VCaP (cell line): ENCODE measurements around the gene REEP6.
A peak's percentile ranks its signal among the peaks of the same experiment; 100 is the strongest.
"Not testable (repeated sequence)": the region's sequence is repeated elsewhere in the genome, so short reads cannot be mapped to it uniquely, and the experiment has no call there.

Experiments
- H3K27ac ChIP-seq: fragments of 450-650 bp; 2 replicates; pipeline ENCODE4 v1.5.1; 2017
- TF ChIP-seq, protein P1 (sequence below): fragments of 450-650 bp; conservative IDR thresholded peaks from 2 replicates; pipeline ENCODE4 v1.5.1; 2017; ENCODE audit warnings: mild to moderate bottlenecking, moderate library complexity

REEP6 gene

GRCh38 chr19:1475751-1476437 lies 15.1 kb upstream of the REEP6 start:
- TF ChIP-seq, protein P1, sequence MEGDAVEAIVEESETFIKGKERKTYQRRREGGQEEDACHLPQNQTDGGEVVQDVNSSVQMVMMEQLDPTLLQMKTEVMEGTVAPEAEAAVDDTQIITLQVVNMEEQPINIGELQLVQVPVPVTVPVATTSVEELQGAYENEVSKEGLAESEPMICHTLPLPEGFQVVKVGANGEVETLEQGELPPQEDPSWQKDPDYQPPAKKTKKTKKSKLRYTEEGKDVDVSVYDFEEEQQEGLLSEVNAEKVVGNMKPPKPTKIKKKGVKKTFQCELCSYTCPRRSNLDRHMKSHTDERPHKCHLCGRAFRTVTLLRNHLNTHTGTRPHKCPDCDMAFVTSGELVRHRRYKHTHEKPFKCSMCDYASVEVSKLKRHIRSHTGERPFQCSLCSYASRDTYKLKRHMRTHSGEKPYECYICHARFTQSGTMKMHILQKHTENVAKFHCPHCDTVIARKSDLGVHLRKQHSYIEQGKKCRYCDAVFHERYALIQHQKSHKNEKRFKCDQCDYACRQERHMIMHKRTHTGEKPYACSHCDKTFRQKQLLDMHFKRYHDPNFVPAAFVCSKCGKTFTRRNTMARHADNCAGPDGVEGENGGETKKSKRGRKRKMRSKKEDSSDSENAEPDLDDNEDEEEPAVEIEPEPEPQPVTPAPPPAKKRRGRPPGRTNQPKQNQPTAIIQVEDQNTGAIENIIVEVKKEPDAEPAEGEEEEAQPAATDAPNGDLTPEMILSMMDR = no peak
- no peak overlapping the region for H3K27ac ChIP-seq

GRCh38 chr19:1477056-1477455 lies 13.9 kb upstream of the REEP6 start:
- H3K27ac ChIP-seq = not testable (repeated sequence)

GRCh38 chr19:1478934-1479707 lies 11.9 kb upstream of the REEP6 start, which contains the start of gene C19orf25:
Gene C19orf25 (minus strand): TSS chr19:1479215. CDS start chr19:1478903, 312 bp downstream.
- H3K27ac ChIP-seq = peak within 1 kb of the TSS; percentile 61
- TF ChIP-seq, protein P1 = no peak

- H3K27ac ChIP-seq = no peak overlapping the region
- TF ChIP-seq, protein P1 = no peak
These were observed 9.6 kb upstream of the REEP6 start for GRCh38 chr19:1481224-1481892.

DNA sequence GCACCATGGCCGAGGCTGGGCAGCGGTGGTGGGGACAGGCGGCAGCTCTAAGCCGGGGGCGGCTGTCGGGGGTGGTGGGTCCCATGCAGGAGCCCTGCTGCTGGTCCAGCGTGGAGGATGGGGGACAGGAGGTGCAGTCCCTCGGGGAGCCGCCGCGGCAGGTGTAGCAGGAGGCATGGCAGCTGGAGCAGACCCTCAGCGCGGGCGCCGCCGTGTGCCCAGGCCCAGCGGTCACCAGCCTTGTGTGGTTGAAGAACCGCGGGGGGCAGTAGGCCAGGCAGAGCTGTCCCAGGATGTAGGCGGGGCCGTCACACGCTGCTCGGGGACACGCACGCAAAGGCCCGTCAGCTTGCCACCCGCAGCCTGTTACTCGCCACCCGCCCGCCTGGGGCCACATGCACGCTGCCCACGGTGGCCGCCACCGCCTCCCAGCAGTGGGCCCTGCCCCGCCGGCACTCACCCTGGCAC lies 9.1 kb upstream of the REEP6 start:
- no peak overlapping the region for H3K27ac ChIP-seq

GRCh38 chr19:1482361-1483130 lies 8.4 kb upstream of the REEP6 start:
- H3K27ac ChIP-seq = no peak overlapping the region
- TF ChIP-seq, protein P1 = no peak

More for the DNA sequence above, 9.1 kb upstream of the REEP6 start:
- TF ChIP-seq, protein P1 = no peak

DNA sequence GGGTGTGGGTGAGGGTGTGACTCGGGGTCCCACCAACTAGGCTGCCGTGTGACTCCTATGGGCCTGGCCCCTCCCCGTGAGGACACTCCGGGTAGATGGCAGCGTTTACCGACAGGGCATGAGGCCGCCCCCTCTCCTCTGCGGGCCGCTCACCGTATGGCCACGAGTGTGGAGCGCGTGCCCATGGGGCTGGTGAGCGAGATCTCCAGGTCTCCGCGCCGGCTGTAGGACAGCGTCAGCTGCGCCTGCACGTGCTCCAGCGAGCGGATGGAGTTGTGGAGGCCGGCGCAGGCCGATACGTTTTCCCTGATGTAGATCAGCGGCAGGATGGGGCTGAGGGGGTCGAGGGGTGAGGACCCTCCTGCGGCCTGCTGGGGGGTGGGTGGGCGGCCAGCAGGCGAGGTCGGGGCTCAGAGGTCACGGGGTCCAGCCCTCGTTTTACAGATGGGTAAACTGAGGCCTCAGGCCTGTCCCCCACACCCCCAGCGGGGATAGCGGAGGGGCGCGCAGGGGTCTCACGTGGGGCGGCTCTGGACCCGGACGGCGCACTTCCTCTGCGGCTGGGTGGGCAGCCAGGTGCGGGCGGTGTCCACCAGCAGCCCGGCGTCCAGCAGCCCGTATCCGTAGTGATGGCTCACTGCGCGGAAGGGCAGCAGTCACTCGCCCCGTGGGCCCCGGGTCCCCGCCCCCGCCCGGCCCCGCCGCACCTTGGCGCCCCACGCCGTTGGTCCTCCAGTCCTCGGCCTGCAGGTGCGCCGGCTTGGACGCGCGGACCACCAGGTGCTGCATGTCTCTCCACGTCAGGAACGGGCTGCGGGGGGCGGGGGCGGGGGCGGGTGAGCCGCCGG lies 7.6 kb upstream of the REEP6 start:
- no peak overlapping the region for H3K27ac ChIP-seq
- TF ChIP-seq, protein P1 = no peak
